ENCODE measurements around the gene TIAM2.

GRCh38 chr6:154951345-154952200, 43.5 kb upstream of the TIAM2 start:
- TF ChIP-seq POLR2AphosphoS5 (IDR thresholded peaks at IDR 0.05) = no peak
- no peak for TF ChIP-seq CTCF (IDR thresholded peaks at IDR 0.05)

All from sigmoid colon (tissue), 4 donors.